HS-27A (cell line): Measurements from ENCODE around the gene RUFY4.
A peak's percentile ranks its signal among the peaks of the same experiment; 100 is the strongest.
"Not testable (repeated sequence)": the region's sequence is repeated elsewhere in the genome, so short reads cannot be mapped to it uniquely, and the experiment has no call there.

Experiments
- DNase-seq: peaks from one replicate; pipeline ENCODE4 v3.0.0-alpha.2; 2012; ENCODE audit warnings: low read depth, missing footprints

Gene RUFY4

DNA sequence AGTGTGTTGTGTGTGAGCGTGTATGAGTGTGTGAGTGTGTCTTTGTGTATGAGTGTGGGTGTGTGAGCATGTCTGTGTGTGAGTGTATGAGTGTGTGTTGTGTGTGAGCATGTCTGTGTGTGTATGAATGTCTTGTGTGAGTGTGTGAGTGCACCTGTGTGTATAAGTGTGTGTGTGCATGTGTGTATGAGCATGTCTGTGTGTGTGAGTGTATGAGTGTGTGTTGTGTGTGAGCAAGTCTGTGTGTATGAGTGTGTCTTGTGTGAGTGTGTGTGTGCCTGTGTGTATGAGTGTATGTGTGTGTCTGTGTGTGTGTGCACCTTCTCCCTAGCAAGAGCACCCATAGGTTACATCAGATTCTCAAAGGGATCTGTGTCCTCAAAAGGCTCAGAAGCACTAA lies 37.8 kb upstream of the RUFY4 start:
- DNase-seq, result no peak

DNA sequence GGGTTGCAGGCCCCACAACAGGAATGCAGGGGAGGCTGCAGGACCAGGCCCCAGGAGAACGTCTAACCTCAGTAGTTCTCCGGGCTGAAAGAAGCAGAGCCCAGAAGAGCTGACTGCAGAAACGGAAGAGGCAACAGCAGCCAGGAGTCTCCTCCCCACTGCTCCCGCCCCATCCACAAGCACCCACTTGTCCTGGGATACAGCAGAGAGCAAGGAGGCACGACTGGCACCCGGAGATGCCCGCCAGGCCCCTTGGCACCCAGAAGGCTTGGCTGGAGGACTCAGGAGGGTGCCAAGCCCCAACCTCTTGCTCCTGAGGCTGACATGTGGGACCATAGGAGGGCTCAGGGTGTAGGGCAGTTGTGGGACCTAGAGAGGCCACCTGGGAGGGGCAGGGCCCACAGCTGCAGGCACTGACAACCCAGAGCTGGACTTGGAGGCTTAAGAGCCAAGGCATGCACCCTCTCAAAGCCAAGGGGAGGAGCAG lies 37.2 kb upstream of the RUFY4 start:
- DNase-seq, result no peak

- DNase-seq, result no peak
Measured at GRCh38 chr2:218032336-218033171, 36.5 kb upstream of the RUFY4 start.

DNA sequence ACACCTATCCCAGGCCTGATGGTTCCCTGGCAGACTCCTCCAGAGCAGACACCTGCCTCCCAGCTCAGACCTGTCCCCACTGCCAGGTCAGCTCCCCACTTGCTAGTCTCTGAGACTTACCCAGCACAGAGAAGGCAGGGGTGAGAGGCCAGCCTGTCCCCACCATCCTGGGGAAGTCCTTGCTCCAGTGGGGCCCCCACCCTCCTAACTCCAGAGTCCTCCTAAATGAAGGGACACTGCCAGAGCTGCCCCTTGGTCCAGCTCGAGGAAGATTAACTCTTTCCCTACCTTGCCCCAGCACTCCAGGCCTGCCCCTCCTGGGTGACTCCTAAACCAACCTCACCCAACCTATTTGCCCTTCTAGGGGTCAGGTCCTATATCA lies 35.9 kb upstream of the RUFY4 start:
- DNase-seq, result no peak

- no peak for DNase-seq
Measured at GRCh38 chr2:218033590-218034496, 35.2 kb upstream of the RUFY4 start.

DNA sequence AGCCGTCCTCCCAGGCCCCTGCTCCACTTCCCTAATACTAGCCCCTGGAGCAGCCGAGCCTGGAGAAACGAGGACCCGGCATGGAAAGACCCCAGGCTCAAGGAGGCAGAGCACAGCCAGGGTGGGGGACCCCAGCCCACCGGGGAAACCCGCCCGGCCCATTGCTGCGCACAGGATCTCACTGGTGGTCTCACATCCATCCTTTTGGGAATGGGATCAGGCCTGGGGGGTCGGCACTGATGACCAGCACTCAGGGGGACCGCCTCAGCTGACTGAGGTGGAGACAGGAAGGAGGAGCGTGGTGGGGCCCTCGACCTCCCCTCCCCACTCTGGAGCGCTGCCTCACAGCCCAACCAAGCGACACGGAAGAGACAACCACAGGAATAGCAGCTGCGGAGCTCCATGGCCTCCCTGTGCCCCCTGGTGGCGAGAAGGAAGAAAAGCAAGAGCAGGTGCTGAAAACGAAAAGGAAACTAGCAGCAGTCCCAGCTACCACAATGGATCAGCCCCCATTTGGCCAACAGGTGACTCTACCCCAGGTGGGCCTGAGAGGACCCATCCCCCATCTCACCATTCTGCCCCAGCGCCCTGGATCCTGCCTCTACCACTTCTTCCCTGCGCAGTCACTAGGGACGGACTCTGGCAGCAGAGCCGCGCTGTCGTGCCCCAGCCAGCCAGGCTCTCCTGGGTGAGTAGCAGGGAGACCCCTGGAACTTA lies 34.4 kb upstream of the RUFY4 start:
- peak; percentile 5 for DNase-seq

GRCh38 chr2:218035463-218036100 lies 33.5 kb upstream of the RUFY4 start:
- no peak for DNase-seq

DNA sequence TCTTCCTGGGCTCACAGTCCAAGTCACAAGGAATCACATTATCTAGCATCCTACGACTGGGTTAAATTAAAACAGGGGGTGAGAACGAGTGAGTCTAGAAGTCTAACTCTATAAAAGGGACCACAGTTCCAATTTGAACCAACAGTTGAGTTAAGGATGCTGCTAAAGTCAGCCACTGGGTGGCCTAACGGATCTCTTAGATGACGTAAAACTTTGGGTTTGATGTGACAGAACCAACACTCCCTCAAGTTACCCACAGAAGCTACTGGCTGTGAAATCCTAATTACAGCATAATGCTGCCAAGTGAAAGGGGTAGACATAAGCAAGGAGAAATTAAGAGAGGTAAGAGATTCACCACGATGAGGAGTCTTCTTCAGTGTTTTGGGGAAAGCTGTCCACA lies 32.7 kb upstream of the RUFY4 start:
- no peak for DNase-seq

GRCh38 chr2:218039171-218039570 lies 29.9 kb upstream of the RUFY4 start:
- DNase-seq, result no peak

DNA sequence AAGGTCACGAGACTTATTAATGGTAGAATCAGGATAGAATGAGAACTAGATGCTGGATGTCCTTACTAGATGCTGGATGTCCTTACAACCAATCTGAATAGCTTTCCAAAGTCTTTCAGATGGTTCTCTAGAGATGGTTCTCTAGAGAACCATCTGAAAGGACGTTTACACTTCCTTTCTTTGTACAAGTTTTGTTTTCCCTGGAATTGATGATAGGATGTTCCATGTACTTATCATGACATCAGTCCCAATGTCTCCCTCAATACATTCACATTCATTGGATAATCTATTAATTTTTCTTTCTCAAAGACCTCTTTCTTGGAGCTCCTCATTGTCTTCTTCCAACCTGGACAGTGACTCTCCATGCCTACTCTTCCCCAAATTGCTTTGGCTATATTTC lies 28.2 kb upstream of the RUFY4 start:
- no peak for DNase-seq

- no peak for DNase-seq
Measured at GRCh38 chr2:218041302-218042168, 27.5 kb upstream of the RUFY4 start.

DNA sequence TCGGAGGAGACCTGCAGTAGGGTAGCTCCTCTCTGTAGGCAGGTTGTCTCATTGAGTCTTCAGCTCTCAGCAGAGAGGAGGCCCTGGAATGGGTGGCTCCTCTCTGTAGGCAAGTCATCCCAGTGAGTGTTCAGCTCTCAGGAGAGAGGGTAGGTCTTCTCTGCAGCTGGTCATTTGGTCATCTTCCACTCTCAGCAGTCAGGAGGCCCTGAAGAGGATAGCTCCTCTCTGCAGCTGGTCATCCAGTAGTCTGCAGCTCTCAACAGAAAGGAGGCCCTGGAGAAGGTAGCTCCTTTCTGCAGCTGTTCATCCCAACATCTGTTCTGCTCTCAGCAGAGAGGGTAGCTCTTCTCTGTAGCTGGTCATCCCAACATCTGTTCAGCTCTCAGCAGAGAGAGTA lies 26.0 kb upstream of the RUFY4 start:
- DNase-seq, result no peak

DNA sequence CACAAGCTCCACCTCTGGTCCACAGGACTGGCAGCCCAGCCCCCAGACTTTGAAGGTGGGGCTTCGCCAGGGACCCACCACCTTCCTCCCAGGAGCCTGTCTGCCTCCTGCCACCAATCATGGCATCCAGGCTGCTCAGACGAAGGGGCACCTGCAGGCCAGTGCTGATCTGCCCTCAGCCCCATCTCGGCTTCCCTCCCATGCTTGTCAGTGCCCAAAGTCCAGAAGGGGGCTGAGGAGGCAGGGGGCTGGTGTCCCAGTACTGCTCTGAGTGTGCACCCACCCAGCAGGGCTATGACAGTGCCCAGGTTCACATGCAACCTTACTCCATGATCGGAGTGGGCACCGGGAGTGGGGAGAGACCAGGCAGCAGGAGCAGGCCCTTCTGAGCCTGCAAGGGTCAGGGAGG lies 25.3 kb upstream of the RUFY4 start:
- no peak for DNase-seq

DNA sequence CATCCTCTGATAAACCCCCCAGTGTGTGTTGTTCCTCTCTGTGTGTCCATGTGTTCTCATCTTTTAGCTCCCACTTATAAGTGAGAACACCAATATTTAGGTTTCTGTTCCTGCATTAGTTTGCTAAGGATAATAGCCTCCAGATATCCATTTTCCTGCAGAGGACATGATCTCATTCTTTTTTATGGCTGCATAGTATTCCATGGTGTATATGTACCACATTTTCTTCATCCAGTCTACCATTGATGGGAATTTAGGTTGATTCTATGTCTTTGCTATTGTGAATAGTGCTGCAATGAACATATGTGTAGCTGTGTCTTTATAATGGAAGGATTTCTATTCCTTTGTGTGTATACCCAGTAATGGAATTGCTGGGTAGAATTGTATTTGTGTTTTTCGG lies 24.5 kb upstream of the RUFY4 start:
- DNase-seq, result not testable (repeated sequence)

GRCh38 chr2:218046238-218046637 lies 22.8 kb upstream of the RUFY4 start:
- no peak for DNase-seq

GRCh38 chr2:218047536-218048225 lies 21.4 kb upstream of the RUFY4 start:
- DNase-seq, result no peak

DNA sequence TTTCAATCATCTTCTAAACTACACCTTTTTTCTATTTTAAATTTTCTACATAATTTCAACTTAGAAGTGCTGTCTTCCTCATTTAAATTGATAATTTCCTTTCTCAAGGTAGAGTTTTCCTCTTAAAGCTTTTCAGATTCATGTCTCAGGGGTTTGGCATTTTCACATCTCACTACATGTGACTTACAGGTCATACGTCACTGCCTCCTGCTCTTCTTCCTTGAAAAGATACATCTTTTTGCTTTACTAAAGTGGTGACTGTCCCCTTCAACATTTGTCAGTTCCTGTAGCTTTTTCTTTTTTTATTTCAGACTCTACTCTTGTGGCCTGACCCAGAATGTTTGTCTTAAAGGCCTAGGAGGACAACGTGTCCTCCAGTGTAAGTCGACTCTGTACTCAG lies 17.1 kb upstream of the RUFY4 start:
- DNase-seq, result no peak

DNA sequence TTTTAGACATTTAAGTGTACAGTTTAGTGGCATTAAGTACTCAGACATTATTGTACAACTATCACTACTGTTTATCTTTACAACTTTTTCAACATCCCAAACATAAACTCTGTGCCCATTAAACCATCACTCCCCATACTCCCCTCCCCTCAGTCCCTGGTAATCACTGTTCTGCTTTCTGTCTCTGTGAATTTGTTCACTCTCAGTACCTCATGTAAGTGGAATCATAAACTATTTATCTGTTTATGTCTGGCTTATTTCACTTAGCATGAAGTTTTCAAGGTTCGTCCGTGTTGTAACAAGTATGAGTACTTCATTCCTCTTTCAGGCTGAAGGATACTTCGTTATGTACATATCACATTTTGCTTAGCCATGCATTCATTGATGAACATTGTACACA lies 9.8 kb upstream of the RUFY4 start:
- DNase-seq, result no peak

DNA sequence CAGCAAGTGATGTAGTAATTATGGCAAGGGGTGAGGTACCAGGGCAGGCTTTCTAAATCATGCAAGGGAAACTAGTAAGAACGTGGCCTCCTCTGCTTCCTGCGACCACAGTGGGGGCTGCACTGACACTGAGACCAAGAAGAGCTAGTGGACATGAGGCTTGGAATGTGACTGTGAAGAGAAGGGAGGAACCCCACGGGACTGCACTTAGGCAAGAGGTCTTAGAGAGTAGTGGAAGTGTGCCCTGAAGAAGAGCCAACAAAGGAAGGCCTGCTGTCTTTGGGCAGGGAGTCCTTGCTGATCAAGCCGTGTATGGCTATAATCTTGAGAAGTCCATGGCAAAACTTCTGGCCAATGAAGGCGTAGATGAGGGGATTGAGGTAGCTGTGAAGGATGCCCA lies 8.9 kb upstream of the RUFY4 start:
- DNase-seq, result no peak

DNA sequence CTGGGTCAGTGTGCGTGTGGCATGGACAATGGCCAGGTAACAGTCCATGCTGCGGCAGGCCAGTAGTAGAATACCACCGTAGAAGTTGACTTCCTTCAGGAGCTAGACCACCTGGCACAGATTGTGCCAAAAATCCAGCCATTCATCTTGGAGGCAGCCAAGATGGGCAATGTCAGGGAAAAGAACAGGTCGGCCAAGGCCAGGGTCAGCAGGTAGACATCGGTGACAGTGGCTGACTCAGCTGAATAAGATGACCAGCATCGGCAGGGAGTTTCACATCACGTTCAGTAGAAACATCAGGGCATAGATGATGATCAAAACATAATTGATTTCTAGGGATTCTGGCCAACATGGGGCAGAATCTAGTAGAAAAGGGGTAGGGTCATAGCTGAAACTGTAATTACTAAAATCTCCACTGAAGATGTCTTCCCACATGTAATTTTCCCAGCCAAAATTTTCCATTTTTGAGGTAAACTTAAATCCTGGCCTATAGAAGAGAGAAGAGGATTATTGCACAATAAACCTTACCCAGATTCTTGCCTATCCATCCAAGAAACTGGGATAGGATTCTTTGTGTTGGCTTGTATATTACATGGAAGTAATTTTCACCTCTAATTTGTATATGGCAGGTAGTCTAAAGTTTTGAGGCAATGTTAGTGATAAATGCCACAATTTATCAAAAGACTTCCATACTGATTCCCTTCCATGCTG lies 7.9 kb upstream of the RUFY4 start:
- DNase-seq, result no peak
